HuH-7 (cell line): ENCODE data around the gene PGM5.

Experiments
- DNase-seq: peaks from one replicate; pipeline ENCODE4 v3.0.0; 2011; ENCODE audit warnings: low spot score

PGM5 gene

GRCh38 chr9:68437785-68438184 is 81.4 kb downstream of the PGM5 start:
- no peak for DNase-seq

- DNase-seq, result no peak
These were observed 87.2 kb downstream of the PGM5 start for GRCh38 chr9:68443624-68444023.

- DNase-seq, result no peak
These were observed 90.4 kb downstream of the PGM5 start for GRCh38 chr9:68446836-68447235.

DNA sequence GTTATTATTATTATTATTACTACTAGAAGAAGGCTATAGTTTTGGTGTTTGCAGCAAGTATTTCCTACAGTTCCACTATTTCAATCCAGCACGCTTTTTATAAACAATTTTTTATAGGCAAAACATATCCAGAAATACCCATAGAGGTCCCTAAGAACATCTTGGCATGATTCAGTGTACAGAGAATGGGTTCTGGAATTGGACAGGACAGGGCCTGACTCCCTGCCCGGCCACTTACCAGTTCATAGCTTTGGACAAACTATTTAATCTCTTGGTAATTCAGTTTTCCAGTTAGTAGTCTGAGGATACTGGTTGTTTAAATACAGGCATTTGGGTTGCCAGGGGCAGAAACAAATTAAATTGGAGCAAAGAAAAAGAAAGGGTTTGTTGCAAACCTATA is 91.2 kb downstream of the PGM5 start:
- DNase-seq, result no peak

DNA sequence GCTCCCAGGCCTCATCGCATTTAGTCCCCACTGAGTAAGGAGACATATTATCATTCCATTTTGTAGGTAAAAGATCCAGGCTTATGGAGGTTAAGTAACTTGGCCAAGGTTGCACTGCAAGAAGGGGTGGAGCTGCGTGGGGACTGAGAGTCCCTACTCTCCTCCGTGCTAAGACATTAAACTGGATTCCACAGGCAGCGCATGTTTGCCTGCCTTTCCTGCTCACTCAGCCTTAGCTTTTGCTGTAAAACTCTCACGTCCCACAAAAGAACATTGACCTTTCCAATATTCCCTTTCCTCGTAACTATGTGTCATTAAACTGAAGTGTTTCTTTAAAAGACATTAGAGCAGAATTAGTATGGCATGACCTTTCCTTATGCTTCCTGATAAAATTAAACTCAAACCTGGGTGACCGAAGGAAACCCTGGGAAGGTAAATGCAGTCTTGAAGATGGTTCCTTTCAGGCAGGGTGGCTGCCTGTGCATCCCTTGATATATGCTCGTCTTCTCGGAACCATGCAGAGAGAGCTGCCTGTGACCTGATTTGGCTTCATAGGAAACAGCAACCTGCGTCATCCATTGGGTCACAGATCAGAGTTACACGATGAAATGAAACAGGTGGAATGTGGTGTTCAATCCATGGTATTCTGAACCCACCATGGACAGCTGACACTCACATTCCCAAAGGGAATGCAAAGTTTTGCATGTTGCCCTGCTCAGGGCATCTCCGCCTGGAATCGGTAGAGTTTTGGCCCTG is 98.3 kb downstream of the PGM5 start:
- no peak for DNase-seq

DNA sequence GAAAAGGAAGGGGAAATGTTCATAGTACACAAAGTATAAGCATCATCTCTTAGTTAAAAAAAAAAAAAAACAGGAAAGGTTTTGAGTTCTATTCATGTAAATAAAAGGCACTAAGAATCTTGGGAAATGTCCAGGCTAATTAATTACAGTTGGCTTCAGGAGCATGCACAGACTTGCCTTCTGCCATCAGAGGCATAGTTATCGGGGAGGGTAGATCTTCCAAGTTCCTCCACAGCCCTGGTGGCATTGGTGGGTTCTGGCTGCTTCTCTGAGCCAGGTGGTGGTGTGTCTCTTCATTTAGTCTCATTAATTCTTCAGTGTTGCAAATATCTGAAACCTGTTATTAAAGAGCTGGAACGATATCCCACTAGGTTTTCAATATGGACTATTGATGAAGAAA is 99.0 kb downstream of the PGM5 start:
- no peak for DNase-seq

- no peak for DNase-seq
These were observed 101.4 kb downstream of the PGM5 start for GRCh38 chr9:68457803-68458202.

DNA sequence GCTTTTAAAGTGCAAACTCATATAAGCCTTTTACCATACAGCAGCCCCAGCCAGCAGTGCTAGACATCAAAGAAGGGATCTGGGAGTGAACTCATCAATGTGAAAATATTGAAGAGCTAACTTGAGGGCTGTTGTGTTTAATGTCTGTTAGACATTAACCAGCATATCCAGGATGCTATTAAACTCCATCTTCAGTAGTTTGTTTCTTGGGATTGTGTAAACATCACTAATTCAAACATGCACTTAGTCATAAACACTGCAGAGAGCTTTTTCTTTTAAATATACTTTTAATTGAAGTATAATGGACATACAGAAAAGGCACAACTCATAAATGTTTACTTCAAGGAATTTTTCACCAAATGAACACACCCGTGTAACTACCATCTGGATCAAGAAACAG is 102.5 kb downstream of the PGM5 start:
- DNase-seq, result no peak

GRCh38 chr9:68462105-68462775 is 105.8 kb downstream of the PGM5 start:
- no peak for DNase-seq

- no peak for DNase-seq
These were observed 113.7 kb downstream of the PGM5 start for GRCh38 chr9:68470067-68470466.

GRCh38 chr9:68470634-68471033 is 114.2 kb downstream of the PGM5 start:
- DNase-seq, result no peak

GRCh38 chr9:68472119-68472518 is 115.7 kb downstream of the PGM5 start:
- no peak for DNase-seq

DNA sequence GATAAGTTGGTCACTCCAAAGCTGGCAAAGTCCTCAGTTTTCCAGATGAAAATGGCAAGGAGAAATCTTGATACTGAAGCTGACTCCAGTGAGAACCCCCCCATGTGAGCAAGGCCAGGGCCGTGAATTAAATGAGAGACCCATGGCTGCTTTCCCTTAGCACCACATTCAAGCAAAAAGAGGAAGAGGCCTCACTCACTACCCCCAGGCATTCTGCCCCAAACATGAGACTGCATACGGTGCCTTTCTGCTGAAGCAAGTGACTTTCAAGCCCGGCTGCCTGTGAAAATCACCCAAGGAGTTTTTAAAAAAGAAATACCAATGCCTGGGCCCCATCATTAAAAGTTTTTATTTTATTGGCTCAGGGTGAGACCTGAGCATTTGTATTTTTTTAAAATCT is 117.4 kb downstream of the PGM5 start:
- no peak for DNase-seq

DNA sequence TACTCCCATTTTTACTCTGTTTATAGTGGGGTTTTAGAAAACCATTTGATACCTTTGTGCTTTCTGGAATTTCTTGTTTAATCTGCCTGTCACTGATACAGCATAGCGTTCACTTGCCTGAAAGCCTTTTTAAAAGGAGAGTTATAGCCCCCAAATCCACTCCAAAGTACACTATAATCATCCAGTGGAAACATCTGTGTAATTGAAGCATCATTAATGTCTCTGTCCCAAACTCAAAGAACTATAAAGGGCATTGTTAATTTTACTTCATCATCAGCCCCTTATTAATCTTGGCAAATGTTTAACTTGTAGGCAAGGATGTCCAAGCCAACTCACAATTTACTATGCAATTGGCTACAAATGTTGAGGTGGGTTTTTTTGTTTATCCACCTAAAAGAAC is 120.0 kb downstream of the PGM5 start:
- DNase-seq, result no peak

- DNase-seq, result no peak
These were observed 120.4 kb downstream of the PGM5 start for GRCh38 chr9:68476847-68477246.

DNA sequence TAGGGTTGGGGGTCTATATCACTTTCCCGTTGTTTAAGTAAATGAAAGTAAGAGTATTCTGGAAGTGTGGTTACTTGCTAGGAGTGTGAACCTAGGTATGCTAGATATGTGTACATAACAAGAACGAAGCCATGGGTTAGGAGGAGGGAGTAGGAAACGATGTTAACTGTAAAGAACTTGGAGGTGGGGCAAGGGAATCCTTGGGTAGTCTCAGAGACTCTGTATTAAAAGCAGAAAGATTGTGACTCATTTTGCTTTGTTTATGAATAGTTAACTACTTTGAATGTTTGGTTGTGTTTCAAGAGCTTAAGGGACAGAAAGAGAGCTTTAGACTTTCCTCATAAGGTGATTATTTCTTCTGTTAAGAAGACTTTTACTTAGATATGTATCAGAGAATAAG is 124.4 kb downstream of the PGM5 start:
- DNase-seq, result no peak

DNA sequence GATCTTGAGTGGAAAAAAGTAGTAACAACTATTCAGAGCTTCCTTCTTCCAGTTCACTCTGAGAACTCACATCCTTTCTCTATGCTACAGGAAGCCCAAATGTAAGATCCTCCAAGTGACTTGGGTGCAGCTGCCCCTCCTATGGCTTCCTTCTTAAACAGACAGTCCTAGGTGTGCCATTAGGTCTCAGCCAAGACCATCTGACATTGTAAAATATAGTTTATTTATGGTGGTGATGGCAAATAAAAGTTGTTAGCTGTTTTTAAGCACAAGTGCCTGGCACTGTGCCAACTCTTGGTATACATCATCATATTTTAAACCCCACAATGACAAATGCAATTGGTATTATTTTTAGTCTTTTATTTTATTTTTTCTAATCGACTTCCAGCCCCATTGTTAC is 126.1 kb downstream of the PGM5 start:
- no peak for DNase-seq

- DNase-seq, result no peak
These were observed 131.7 kb downstream of the PGM5 start for GRCh38 chr9:68488126-68488525.

DNA sequence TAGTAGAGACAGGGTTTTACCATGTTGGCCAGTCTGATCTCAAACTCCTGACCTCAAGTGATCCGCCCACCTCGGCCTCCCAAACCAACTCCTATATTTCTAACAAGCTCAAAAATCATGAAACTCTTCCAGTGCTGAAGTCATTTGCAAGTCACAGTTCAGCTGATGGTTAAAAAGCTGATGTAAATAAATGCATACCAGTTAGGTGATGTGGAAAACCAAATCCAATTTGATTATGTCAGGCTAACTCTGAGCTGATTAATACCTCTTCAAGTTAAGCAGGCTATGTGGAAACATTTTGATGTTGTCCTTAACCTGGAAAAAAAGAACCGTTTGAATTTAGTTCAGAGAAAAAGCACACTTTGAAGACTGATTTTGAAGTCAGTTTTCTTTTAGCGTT is 133.2 kb downstream of the PGM5 start:
- no peak for DNase-seq

- no peak for DNase-seq
These were observed 136.4 kb downstream of the PGM5 start for GRCh38 chr9:68492806-68493205.

DNA sequence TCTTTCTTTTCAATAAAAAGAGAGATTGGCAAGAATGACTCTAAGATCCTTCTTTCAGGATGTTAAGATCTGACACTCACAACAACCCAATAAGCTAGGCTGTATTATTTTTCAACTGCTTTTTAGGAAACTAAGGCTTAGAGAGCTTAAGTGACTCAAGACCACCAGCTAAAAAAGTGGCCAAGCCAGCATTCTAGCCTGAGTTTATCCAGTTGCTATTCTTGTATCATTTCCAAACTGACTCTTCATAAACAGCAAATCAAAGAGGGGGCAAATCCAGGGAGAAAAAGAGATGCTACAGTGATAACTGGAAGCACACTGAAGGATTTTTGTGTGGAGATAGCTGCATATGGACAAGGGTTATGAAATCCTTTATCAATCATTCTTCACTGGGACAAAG is 137.1 kb downstream of the PGM5 start:
- DNase-seq, result no peak

GRCh38 chr9:68493958-68494577 is 137.7 kb downstream of the PGM5 start:
- no peak for DNase-seq

GRCh38 chr9:68495247-68495646 is 138.8 kb downstream of the PGM5 start:
- no peak for DNase-seq

GRCh38 chr9:68496356-68496755 is 139.9 kb downstream of the PGM5 start:
- DNase-seq, result no peak
